Middle frontal gyrus (tissue), 1 donor: ENCODE measurements around the gene ZNF174.
A peak's percentile ranks its signal among the peaks of the same experiment; 100 is the strongest.

Experiments used
- DNase-seq: peaks from one replicate; pipeline ENCODE4 v3.0.0-alpha.2; 2015; ENCODE audit warnings: low spot score; ENCODE audit errors: extremely low spot score

The ZNF174 gene

GRCh38 chr16:3443108-3444031 lies 42.4 kb downstream of the ZNF174 start, which contains the start of the genes NAA60 and ZNF597:
TSS of gene NAA60 (plus strand) at chr16:3443680. CDS start at chr16:3476228, 32,548 bp downstream.
TSS of gene ZNF597 (minus strand) at chr16:3443504. CDS start at chr16:3443153, 351 bp downstream.
- peak; percentile 69 for DNase-seq

- no peak for DNase-seq
These were observed 43.0 kb downstream of the ZNF174 start for GRCh38 chr16:3444032-3444388.

- no peak for DNase-seq
These were observed 53.1 kb downstream of the ZNF174 start for GRCh38 chr16:3454093-3454492.

- no peak for DNase-seq
These were observed 53.7 kb downstream of the ZNF174 start for GRCh38 chr16:3454631-3455147.

GRCh38 chr16:3457434-3458252 lies 56.6 kb downstream of the ZNF174 start:
- peak; percentile 86 for DNase-seq

- no peak for DNase-seq
These were observed 57.4 kb downstream of the ZNF174 start for GRCh38 chr16:3458278-3458851.

GRCh38 chr16:3458852-3459361 lies 57.9 kb downstream of the ZNF174 start:
- DNase-seq = no peak
